Chondrocyte (in vitro differentiated cells): ENCODE measurements around the gene HOOK2. TPM values are rescaled to one million over a fixed set of nuclear protein-coding genes. Genes with fewer than 3 reads are reported as not detected.
"Not testable (repeated sequence)": the region's sequence is repeated elsewhere in the genome, so short reads cannot be mapped to it uniquely, and the experiment has no call there.

ENCODE experiments used
- DNase-seq: peaks from one replicate; pipeline ENCODE4 v3.0.0; 2021; ENCODE audit warnings: mixed read lengths, low spot score
- H3K27ac Mint-ChIP-seq: one replicate; pipeline ENCODE4 v1.8.0; 2021; ENCODE audit warnings: mild to moderate bottlenecking, moderate library complexity, mixed read lengths; ENCODE audit not compliant: unreplicated experiment
- H3K27me3 Mint-ChIP-seq: 2 replicates; pipeline ENCODE4 v1.8.0; 2021; ENCODE audit warnings: low read depth, mixed read lengths
- H3K36me3 Mint-ChIP-seq: 2 replicates; pipeline ENCODE4 v1.8.0; 2021; ENCODE audit warnings: low read depth, mixed read lengths
- H3K4me1 Mint-ChIP-seq: 2 replicates; pipeline ENCODE4 v1.8.0; 2021; ENCODE audit warnings: low read depth, mild to moderate bottlenecking, mixed read lengths
- H3K4me3 Mint-ChIP-seq: one replicate; pipeline ENCODE4 v1.8.0; 2021; ENCODE audit warnings: mild to moderate bottlenecking, moderate library complexity, mixed read lengths; ENCODE audit not compliant: unreplicated experiment
- H3K9me3 Mint-ChIP-seq: 2 replicates; pipeline ENCODE4 v1.8.0; 2021; ENCODE audit warnings: low read depth, mixed read lengths
- total RNA-seq: library from RNA; stranded (reverse); gene quantifications from 3 replicates; pipeline ENCODE4 v1.2.1, GENCODE V29; 2021
- TF ChIP-seq, protein P1 (sequence below): fragments of 200-600 bp; sonication (generic); IDR thresholded peaks from 2 replicates; pipeline ENCODE4 v1.5.0; 2021; ENCODE audit warnings: antibody characterized with exemption, mild to moderate bottlenecking, moderate library complexity

HOOK2 gene
- total RNA-seq, 1 donor from 2014 or later = 26.8 TPM

DNA sequence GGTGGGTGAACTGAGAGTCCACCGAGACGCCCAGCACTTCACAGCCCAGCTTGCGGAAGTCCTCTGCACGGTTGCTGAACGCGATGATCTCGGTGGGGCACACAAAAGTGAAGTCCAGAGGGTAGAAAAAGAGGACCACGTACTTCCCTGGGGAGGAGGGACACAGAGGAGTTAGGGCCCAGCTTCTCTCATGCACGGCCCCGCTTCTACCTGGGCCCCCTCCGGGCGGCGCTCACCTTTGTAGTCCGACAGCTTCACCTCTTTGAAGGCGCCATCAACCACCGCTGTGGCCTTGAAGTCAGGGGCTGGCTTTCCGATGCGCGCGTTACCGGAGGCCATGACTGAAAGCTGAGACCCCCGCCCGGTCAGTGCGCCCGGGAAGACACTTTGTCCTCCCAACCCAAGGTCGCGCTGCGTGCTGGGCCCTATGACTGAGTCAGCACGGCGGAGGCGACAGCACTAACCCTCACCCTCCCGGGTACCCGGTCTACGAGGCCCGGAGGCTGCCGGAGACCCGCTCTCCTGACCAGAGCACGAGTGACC lies 25.6 kb upstream of the HOOK2 start:
- no peaks in the 10 kb centered on the region for H3K27me3 Mint-ChIP-seq
- H3K36me3 Mint-ChIP-seq = no peaks in the 10 kb centered on the region
- no peak for DNase-seq
- H3K4me3 Mint-ChIP-seq = peak overlapping the region; percentile 86
- H3K9me3 Mint-ChIP-seq = no peaks in the 10 kb centered on the region
- peaks cover 26% of the 10 kb centered on the region for H3K4me1 Mint-ChIP-seq
- TF ChIP-seq, protein P1, sequence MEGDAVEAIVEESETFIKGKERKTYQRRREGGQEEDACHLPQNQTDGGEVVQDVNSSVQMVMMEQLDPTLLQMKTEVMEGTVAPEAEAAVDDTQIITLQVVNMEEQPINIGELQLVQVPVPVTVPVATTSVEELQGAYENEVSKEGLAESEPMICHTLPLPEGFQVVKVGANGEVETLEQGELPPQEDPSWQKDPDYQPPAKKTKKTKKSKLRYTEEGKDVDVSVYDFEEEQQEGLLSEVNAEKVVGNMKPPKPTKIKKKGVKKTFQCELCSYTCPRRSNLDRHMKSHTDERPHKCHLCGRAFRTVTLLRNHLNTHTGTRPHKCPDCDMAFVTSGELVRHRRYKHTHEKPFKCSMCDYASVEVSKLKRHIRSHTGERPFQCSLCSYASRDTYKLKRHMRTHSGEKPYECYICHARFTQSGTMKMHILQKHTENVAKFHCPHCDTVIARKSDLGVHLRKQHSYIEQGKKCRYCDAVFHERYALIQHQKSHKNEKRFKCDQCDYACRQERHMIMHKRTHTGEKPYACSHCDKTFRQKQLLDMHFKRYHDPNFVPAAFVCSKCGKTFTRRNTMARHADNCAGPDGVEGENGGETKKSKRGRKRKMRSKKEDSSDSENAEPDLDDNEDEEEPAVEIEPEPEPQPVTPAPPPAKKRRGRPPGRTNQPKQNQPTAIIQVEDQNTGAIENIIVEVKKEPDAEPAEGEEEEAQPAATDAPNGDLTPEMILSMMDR = no peak
- H3K27ac Mint-ChIP-seq = peak overlapping the region; percentile 70

DNA sequence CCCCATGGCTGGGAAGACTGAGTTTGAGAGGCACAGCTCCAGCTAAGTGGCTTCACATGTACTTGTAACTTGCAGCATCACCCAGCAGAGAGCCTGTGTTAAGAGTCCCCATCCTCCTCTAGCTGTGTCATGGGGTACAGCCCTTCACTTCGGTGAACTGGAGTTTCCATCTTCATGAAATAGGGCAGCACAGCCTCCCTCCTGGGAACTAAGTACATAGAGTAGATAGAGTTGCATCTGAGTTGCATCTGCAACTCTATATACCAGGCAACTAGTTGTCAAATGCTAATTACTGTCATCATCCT lies 25.1 kb upstream of the HOOK2 start:
- peak overlapping the region; percentile 86 for H3K4me3 Mint-ChIP-seq
- no peaks in the 10 kb centered on the region for H3K27me3 Mint-ChIP-seq
- TF ChIP-seq, protein P1 = no peak
- DNase-seq = no peak
- H3K36me3 Mint-ChIP-seq = no peaks in the 10 kb centered on the region
- peaks cover 29% of the 10 kb centered on the region for H3K4me1 Mint-ChIP-seq
- H3K27ac Mint-ChIP-seq = no peak overlapping the region
- no peaks in the 10 kb centered on the region for H3K9me3 Mint-ChIP-seq

DNA sequence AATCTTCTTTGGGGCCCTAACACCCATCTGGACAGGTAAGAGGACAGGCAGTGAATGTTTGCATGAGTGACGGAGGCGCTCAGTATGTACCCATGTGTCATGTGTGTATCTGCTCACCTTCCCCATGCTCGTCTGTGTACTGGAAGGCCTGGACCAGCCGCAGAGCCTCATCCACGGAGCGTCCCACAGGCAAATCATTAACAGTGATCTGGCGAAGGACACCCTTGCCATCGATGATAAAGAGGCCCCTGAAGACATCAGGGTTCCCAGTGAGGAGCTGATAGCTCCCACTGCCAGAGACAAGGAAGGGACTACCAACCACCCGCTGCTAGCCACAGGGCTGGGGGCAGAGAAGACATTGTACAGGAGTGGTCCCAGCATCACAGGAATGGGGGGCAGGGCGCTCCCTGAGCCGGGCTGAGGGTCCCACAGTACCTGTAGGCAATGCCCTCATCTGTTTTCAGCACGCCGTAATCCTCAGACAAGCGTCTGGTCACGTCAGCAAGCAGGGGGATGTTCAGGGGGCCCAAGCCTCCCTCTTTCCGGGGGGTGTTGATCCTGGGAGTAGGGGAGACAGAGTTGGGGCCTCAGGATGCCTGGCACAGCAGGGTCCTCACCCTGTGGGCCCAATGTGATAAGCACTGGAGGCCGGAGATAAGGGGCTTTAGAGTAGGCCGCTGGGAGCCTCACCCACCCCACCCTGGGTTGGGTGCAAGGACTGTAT lies 24.6 kb upstream of the HOOK2 start:
- Mint-ChIP-seq H3K27me3 (no peaks in the 10 kb centered on the region), H3K36me3 (no peaks in the 10 kb centered on the region), H3K9me3 (no peaks in the 10 kb centered on the region), H3K27ac (no peak overlapping the region), H3K4me3 (no peak overlapping the region), H3K4me1 (peaks cover 30% of the 10 kb centered on the region)
- TF ChIP-seq, protein P1 = no peak
- DNase-seq = no peak

DNA sequence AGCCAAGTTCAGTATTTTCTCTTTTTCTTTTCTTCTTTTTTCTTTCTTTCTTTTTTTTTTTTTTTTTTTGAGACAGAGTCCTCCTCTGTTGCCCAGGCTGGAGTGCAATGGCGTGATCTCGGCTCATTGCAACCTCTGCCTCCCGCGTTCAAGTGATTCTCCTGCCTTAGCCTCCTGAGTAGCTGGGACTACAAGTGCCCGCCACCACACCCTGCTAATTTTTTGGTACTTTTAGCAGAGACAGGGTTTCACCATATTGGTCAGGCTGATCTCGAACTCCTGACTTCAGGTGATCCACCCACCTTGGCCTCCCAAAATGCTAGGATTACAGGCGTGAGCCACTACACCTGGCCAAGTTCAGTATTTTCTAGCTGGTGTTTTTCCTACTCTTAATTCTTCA lies 22.3 kb upstream of the HOOK2 start:
- Mint-ChIP-seq H3K4me1 (peaks cover 38% of the 10 kb centered on the region), H3K27ac (peak overlapping the region; percentile 5)
- H3K36me3 Mint-ChIP-seq, DNase-seq, H3K4me3 Mint-ChIP-seq, H3K9me3 Mint-ChIP-seq, H3K27me3 Mint-ChIP-seq: not testable (repeated sequence)

DNA sequence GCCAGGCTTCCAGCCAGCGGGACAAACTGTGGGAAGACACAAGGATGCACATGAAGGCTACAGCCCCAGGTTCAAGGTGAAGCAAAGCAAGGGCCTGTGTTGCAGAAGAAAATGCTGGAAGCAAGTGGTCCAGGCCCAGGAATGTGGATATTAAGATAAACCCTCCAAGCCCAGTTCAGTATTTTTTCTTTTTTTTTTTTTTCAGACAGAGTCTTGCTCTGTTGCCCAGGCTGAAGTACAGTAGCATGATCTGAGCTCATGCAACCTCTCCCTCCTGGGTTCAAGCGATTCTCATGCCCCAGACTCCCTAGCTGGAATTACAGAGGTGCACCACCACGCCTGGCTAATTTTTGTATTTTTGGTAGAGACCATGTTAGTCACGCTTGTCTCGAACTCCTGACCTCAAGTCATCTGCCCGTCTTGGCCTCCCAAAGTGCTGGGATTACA lies 21.8 kb upstream of the HOOK2 start:
- Mint-ChIP-seq H3K27ac (no peak overlapping the region), H3K9me3 (no peaks in the 10 kb centered on the region), H3K4me1 (peaks cover 34% of the 10 kb centered on the region), H3K36me3 (peaks cover 2% of the 10 kb centered on the region), H3K27me3 (no peaks in the 10 kb centered on the region), H3K4me3 (no peak overlapping the region)
- DNase-seq = no peak
- TF ChIP-seq, protein P1 = no peak
